NB4 (cell line): ENCODE results near the gene LAMA3.

Source experiments
- DNase-seq: peaks from one replicate; pipeline ENCODE4 v3.0.0; 2010; ENCODE audit warnings: low read depth
- H3K4me3 ChIP-seq: one replicate; pipeline ENCODE4 v1.5.1; 2011; ENCODE audit warnings: mild to moderate bottlenecking, low read depth, low read length, moderate library complexity
- MYC ChIP-seq: IDR thresholded peaks from 2 replicates; pipeline ENCODE4 v1.6.1; 2011; ENCODE audit warnings: low read depth, low read length
- POLR2A ChIP-seq: IDR thresholded peaks from 2 replicates; pipeline ENCODE4 v1.6.1; 2011; ENCODE audit warnings: mild to moderate bottlenecking; ENCODE audit not compliant: insufficient read length; ENCODE audit errors: extremely low read depth
- TF ChIP-seq, protein P1 (sequence below): IDR thresholded peaks from one replicate; pipeline ENCODE4 v1.5.1; 2012; ENCODE audit warnings: low read depth, low read length
- TF ChIP-seq, protein P2 (sequence below): IDR thresholded peaks from 2 replicates; pipeline ENCODE4 v1.6.1; 2011; ENCODE audit warnings: low read depth, low read length

LAMA3 gene

DNA sequence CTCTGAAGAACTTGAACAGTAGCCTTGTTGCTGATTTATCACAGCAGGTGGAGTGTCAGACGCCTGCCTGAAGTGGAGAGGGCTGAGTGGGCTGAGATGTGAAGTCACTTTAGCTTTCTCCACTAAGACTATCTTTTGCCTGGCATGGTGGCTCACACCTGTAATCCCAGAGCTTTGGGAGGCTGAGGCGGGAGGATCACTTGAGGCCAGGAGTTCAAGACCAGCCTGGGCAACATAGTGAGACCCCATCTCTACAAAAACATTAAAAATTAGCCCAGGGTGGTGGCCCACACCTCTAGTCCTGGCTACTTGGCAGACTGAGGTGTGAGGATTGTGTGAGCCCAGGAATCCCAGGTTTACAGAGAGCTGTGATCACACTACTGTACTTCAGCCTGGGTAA is 264.7 kb downstream of the LAMA3 start:
- no peak for DNase-seq
- TF ChIP-seq, protein P1, sequence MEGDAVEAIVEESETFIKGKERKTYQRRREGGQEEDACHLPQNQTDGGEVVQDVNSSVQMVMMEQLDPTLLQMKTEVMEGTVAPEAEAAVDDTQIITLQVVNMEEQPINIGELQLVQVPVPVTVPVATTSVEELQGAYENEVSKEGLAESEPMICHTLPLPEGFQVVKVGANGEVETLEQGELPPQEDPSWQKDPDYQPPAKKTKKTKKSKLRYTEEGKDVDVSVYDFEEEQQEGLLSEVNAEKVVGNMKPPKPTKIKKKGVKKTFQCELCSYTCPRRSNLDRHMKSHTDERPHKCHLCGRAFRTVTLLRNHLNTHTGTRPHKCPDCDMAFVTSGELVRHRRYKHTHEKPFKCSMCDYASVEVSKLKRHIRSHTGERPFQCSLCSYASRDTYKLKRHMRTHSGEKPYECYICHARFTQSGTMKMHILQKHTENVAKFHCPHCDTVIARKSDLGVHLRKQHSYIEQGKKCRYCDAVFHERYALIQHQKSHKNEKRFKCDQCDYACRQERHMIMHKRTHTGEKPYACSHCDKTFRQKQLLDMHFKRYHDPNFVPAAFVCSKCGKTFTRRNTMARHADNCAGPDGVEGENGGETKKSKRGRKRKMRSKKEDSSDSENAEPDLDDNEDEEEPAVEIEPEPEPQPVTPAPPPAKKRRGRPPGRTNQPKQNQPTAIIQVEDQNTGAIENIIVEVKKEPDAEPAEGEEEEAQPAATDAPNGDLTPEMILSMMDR = no peak
- no peak for TF ChIP-seq POLR2A
- no peak for TF ChIP-seq MYC
- TF ChIP-seq, protein P2, sequence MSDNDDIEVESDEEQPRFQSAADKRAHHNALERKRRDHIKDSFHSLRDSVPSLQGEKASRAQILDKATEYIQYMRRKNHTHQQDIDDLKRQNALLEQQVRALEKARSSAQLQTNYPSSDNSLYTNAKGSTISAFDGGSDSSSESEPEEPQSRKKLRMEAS = no peak
- no peak overlapping the region for H3K4me3 ChIP-seq

DNA sequence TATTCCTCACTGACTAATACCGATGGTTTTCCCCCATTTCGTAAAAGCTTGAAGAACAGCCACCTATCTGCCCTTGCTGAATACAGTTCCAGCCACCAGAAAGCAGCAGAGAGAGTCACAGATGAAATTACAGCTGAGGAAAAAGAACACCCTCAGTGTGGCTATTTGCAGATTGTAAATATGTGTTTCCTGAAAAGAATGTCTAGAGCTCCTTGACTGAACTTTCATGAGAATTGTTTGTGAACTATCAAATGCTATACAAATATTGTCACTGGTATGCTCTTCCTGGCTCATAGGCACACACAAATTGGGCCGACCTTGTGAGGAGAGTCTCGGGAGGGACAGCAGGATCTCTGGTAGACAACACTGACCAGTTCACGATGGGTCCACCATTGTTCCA is 267.2 kb downstream of the LAMA3 start:
- no peak for TF ChIP-seq MYC
- TF ChIP-seq POLR2A = no peak
- TF ChIP-seq, protein P2 = no peak
- TF ChIP-seq, protein P1 = no peak
- no peak overlapping the region for H3K4me3 ChIP-seq
- DNase-seq = no peak

DNA sequence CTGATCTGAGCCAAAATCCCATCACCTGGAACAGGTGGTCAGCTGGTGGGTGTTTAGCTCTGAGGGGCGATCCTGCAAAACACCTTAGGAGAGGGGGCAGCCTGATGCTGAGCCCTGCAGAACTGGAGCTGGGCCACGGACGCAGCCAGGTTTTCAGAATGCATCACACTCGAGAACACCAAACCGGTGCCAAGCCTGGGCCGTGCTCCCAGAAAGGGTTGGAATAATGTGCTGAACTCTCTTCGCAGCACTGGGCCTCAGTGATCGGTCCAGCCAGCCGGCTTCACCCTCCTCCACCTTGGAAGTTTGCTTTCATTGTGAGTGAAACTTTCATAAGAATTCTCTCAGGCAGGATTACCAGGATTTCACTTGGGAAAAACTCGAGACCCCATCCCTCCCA is 268.8 kb downstream of the LAMA3 start:
- H3K4me3 ChIP-seq = no peak overlapping the region
- TF ChIP-seq, protein P1 = no peak
- no peak for TF ChIP-seq MYC
- DNase-seq = no peak

DNA sequence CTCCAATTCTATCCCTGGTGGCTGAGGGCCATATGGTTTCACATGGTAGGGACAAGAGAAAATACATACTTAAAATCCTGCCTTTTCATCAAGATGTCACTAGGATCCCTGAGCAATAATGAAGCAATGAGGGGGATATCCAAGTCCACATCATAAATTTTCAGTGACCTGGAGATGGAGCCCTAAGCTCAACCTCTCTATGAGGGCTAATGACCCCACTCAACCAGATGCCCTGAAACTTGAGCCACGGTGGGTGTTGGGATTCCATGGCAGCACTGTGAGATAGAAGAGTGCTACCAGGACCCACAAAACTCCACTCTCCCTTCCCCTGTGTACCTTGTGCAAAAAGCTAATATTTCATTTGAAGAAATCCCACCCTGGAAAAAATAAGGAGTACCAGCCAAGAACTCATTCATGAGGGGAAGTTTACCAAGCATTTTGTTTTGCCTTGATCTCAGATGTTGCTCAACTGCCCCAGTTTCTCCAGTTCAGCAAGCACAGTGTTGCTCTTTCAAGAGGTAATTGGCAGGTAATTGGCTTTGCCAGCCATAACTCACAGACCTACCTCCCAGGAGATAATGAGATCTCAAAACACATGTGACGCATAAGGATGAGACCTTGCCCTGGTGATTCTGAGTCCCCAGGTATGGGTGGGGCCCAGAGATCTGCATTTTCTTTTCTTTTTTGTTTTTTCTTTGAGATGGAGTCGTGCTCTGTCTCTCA is 274.4 kb downstream of the LAMA3 start:
- no peak overlapping the region for H3K4me3 ChIP-seq
- TF ChIP-seq POLR2A (no peak), MYC (no peak)
- TF ChIP-seq, protein P1 = no peak
- TF ChIP-seq, protein P2 = no peak
- DNase-seq = no peak

DNA sequence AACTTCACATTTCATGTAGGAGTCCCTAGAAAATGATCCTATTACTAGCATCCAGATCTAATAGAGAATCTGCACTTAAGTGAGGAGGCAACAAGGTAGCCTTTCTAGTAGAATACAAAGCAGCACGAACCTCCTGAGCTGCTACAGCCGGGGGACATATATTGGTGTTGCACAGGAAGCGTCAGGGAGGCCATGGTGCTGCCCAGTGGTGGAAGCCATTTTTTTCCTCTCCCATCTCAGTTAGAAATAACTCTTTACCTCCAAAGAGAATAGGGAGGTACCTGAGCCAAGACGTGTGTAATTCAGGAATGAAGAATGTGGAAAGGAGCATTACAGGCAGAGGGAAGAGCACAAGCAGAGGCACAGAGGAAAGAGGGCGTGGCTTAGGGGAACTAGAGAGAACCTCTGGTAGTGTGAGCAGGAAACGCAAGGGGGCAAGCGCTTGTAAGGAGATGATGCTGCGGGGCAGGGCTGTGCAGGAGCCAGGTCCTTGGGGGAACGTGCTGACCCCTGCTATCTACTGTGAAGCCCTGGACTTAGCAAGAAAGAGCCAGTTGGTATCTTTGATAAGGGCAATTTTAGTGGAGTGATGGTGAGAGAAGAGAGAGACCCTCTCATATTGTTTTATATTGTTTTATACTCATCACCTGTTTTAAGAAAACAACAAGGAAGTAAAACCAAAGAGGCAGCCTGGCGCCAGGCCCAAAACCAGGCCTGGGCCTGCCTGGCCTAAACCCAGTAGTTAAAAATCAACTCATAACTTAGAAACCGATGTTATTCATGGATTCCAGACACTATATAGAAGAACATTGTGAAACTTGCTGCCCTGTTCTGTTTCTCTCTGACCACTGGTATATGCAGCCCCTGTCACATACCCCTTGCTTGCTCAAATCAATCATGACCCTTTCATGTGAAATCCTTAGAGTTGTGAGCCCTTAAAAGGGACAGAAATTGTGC is 275.3 kb downstream of the LAMA3 start:
- H3K4me3 ChIP-seq = no peak overlapping the region
- DNase-seq = peak; percentile 22
- TF ChIP-seq, protein P2 = no peak
- TF ChIP-seq, protein P1 = no peak
- TF ChIP-seq POLR2A = no peak
- TF ChIP-seq MYC = no peak
